MM.1S (cell line): Measurements from ENCODE around the gene IGSF11.

ENCODE experiments used
- EZH2 ChIP-seq: fragments of 300-600 bp; sonication (generic); optimal IDR thresholded peaks from 2 replicates; pipeline ENCODE3; 2017; ENCODE audit warnings: low read depth, mild to moderate bottlenecking, antibody characterized with exemption, low read length, mixed read lengths
- EZH2phosphoT487 ChIP-seq: fragments of 300-600 bp; sonication (generic); IDR thresholded peaks from 2 replicates; pipeline ENCODE4 v1.6.1; 2018; ENCODE audit warnings: antibody characterized with exemption, low read length
- TF ChIP-seq, protein P1 (sequence below): fragments of 300-600 bp; sonication (generic); IDR thresholded peaks from 2 replicates; pipeline ENCODE4 v1.5.1; 2016; ENCODE audit warnings: antibody characterized with exemption, low read length, mixed read lengths

DNA sequence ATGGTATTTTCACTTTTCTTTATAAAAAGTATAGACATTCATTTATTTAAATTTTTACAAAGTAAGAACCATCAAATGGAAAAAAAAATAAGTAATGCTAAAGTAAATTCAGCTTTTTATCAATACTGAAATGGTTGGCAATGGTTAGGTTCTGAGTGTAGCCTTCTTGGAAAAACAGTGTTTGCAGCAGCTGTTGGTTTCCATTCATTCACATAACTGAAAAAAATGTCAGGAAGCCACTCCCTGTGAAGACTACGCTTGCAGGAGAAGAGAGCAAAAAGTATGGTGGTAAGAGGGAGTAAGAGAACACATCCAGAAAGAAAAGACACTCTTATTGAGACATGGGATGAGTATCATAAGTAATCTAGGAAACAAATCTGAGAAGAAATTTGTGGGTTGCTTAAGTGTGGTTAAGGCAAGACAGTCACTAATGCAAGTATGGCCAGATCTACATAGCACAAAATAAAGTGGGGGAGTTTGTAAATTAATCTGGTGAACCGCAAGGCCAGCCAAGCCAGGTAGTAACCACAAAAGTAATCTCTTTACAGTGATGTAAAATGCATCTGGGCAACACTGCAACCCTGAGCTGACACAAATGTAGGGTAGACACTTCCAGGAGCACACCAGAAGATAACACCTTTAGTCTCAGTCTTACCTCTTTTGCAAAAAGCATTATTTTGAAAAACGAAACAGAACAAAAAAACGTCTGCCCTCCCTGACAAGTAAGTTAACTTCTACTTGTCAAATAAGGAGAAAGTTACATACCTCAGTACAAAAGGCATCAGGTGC is 133.7 kb downstream of the IGSF11 start:
- TF ChIP-seq, protein P1, sequence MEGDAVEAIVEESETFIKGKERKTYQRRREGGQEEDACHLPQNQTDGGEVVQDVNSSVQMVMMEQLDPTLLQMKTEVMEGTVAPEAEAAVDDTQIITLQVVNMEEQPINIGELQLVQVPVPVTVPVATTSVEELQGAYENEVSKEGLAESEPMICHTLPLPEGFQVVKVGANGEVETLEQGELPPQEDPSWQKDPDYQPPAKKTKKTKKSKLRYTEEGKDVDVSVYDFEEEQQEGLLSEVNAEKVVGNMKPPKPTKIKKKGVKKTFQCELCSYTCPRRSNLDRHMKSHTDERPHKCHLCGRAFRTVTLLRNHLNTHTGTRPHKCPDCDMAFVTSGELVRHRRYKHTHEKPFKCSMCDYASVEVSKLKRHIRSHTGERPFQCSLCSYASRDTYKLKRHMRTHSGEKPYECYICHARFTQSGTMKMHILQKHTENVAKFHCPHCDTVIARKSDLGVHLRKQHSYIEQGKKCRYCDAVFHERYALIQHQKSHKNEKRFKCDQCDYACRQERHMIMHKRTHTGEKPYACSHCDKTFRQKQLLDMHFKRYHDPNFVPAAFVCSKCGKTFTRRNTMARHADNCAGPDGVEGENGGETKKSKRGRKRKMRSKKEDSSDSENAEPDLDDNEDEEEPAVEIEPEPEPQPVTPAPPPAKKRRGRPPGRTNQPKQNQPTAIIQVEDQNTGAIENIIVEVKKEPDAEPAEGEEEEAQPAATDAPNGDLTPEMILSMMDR: no peak
- TF ChIP-seq EZH2phosphoT487 (no peak), EZH2 (no peak)
